ENCODE results near the gene IVNS1ABP. TPM values are rescaled to one million over a fixed set of nuclear protein-coding genes. Genes with fewer than 3 reads are reported as not detected.
A peak's percentile ranks its signal among the peaks of the same experiment; 100 is the strongest.
"Not testable (repeated sequence)": the region's sequence is repeated elsewhere in the genome, so short reads cannot be mapped to it uniquely, and the experiment has no call there.

Gene IVNS1ABP
- 100 to 1,000 TPM in 2 of 5 donors, 10 to 100 TPM in 3; 19.3 to 297 (median 91.6) TPM for total RNA-seq
- 10 to 100 TPM; 50.6 to 55.8 (median 52.3) TPM for polyA plus RNA-seq
- long read RNA-seq, donor 1, full-length matches to known transcripts, result 3 of 16 reads
- long read RNA-seq, donor 1, partial matches to known transcripts, result 13 of 16 reads
- long read RNA-seq, donor 1, other reads (novel, unspliced or antisense), result 0 of 16 reads
- long read RNA-seq, donor 2, full-length matches to known transcripts, result 13 of 23 reads
- long read RNA-seq, donor 2, partial matches to known transcripts, result 10 of 23 reads
- long read RNA-seq, donor 2, other reads (novel, unspliced or antisense), result 0 of 23 reads
- long read RNA-seq, donor 3, full-length matches to known transcripts, result 8 of 32 reads
- long read RNA-seq, donor 3, partial matches to known transcripts, result 24 of 32 reads
- long read RNA-seq, donor 3, other reads (novel, unspliced or antisense), result 0 of 32 reads
- long read RNA-seq, donor 4, result 0 reads
- long read RNA-seq, donor 5, full-length matches to known transcripts, result 14 of 66 reads
- long read RNA-seq, donor 5, partial matches to known transcripts, result 52 of 66 reads
- long read RNA-seq, donor 5, other reads (novel, unspliced or antisense), result 0 of 66 reads
- long read RNA-seq, donor 6, result 0 reads
- long read RNA-seq, donor 7, full-length matches to known transcripts, result 11 of 53 reads
- long read RNA-seq, donor 7, partial matches to known transcripts, result 42 of 53 reads
- long read RNA-seq, donor 7, other reads (novel, unspliced or antisense), result 0 of 53 reads
- long read RNA-seq, donor 8, full-length matches to known transcripts, result 17 of 51 reads
- long read RNA-seq, donor 8, partial matches to known transcripts, result 34 of 51 reads
- long read RNA-seq, donor 8, other reads (novel, unspliced or antisense), result 0 of 51 reads
- long read RNA-seq, donor 9, full-length matches to known transcripts, result 7 of 75 reads
- long read RNA-seq, donor 9, partial matches to known transcripts, result 68 of 75 reads
- long read RNA-seq, donor 9, other reads (novel, unspliced or antisense), result 0 of 75 reads
- long read RNA-seq, donor 10, full-length matches to known transcripts, result 5 of 17 reads
- long read RNA-seq, donor 10, partial matches to known transcripts, result 12 of 17 reads
- long read RNA-seq, donor 10, other reads (novel, unspliced or antisense), result 0 of 17 reads

DNA sequence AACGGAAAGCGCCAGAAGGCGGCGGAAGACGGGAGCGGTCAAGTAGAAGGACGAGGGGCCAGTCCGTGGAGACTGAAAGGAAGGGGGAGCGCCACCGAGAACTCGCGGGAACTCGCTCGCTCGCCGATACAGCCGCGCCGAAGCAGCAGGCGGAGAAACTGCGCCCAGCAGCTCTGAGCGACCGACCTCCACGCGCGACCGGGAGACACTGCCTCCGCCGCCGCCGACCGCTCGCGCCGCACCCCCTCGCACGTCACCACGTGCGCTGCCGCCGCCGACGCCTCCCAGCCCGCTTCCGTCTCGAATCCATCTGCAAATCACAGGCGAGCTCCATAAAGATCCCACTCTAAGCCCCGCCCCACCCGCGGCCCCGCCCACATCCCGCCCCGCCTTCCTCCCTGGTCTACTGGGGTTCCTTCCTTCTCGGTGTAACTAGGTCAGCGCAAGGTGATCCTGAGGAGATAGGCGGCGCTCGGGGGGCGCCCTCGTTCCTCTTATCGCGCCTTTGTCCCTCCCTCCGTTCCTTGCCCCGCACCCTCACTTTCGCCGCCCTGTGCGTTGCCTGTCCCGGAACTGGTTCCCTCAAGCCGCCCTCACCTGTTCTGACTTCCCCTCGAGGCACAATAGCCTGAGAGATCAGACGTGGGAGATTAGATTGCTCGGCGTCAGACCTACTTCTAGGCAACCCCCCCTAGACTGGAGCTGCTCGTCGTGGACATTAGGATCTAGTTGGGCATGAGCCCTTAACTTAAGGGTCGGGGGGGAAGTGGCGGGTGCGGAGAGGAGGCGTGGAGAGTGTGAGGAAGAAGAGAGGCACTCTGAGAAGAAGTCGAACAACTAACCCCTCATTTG is at the start of gene IVNS1ABP:
TSS of gene IVNS1ABP (minus strand) at position 210 of the 852 bp plus-strand sequence. CDS start 7,750 bp downstream, outside the sequence.
- intact Hi-C loops (cut with DNase I; ENCODE audit: low total_unique reads), result no loop called here
- H3K36me3 ChIP-seq, result no peaks in the 10 kb centered on the region
- 0 to 1% (median 0%) methylated on average over 31 to 80 of the region's 80 CpGs for WGBS, 5 donors
- TF ChIP-seq POLR2A (IDR thresholded peaks at IDR 0.05) (peak in 2 of 4 donors; percentile 59 to 95), POLR2AphosphoS5 (IDR thresholded peaks at IDR 0.05) (peak; percentile 85 to 99 (median 98)), EP300 (IDR thresholded peaks at IDR 0.05) (no peak)
- TF ChIP-seq, protein P1, sequence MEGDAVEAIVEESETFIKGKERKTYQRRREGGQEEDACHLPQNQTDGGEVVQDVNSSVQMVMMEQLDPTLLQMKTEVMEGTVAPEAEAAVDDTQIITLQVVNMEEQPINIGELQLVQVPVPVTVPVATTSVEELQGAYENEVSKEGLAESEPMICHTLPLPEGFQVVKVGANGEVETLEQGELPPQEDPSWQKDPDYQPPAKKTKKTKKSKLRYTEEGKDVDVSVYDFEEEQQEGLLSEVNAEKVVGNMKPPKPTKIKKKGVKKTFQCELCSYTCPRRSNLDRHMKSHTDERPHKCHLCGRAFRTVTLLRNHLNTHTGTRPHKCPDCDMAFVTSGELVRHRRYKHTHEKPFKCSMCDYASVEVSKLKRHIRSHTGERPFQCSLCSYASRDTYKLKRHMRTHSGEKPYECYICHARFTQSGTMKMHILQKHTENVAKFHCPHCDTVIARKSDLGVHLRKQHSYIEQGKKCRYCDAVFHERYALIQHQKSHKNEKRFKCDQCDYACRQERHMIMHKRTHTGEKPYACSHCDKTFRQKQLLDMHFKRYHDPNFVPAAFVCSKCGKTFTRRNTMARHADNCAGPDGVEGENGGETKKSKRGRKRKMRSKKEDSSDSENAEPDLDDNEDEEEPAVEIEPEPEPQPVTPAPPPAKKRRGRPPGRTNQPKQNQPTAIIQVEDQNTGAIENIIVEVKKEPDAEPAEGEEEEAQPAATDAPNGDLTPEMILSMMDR (IDR thresholded peaks at IDR 0.05), result peak in 1 of 7 experiments; percentile 25
- H3K4me3 ChIP-seq, result peak within 1 kb of the TSS; percentile 77 to 95 (median 84)
- peak; percentile 95 to 99 for DNase-seq
- H3K27ac ChIP-seq, result peak within 1 kb of the TSS; percentile 97 to 99 (median 98)
- H3K4me1 ChIP-seq, result peaks cover 23 to 55% (median 37%) of the 10 kb centered on the region in 4 donors
- H3K27me3 ChIP-seq, result no peaks in the 10 kb centered on the region
- no peaks in the 10 kb centered on the region for H3K9me3 ChIP-seq

DNA sequence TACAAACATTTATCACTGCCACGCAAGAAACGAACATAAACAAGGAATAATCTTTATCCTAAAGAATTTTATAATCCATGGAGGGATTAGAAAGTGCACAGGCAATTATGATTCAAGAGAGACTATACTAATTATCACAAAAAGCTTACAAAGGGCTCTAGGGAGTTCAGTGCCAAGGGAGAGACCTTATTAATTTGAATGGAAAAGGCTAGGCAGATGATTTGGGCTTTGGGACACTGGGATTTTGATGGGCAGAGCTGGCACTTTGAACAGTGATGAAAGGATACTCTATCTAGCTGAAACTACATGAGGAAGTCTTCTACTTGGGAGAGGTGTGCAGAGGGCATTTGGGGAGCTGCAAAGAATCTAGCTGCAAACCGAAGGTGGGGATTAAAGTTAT is 48.9 kb upstream of the IVNS1ABP start:
- H3K27ac ChIP-seq, result peak overlapping the region in 3 of 5 donors; percentile 13 to 45 (median 27)
- no peak for DNase-seq
- H3K9me3 ChIP-seq, result peaks cover 0 to 8% (median 4%) of the 10 kb centered on the region in 4 donors
- H3K4me1 ChIP-seq, result peaks cover 0 to 7% (median 0%) of the 10 kb centered on the region in 4 donors
- no peak overlapping the region for H3K4me3 ChIP-seq
- H3K27me3 ChIP-seq, result no peaks in the 10 kb centered on the region
- H3K36me3 ChIP-seq, result no peaks in the 10 kb centered on the region
- intact Hi-C loops (cut with DNase I; ENCODE audit: low total_unique reads), result no loop called here
- TF ChIP-seq EP300 (IDR thresholded peaks at IDR 0.05), result no peak
- WGBS, 5 donors, result 67 to 86% (median 78%) methylated on average over 3 of the region's 3 CpGs

DNA sequence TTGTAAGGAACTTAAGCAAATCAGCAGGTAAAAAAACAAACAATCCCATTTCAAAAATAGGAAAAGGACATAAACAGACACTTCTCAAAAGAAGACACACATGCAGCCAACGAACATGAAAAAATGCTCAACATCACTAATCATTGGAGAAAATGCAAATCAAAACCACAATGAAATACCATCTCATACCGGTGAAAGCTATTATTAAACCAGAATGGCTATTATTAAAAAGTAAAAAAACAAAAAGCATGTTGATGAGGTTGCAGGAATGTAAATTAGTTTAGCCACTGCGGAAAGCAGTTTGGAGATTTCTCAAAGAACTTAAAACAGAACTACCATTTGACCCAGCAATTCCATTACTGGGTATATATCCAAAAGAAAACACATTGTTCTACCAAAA is 47.5 kb upstream of the IVNS1ABP start:
- H3K27ac ChIP-seq; H3K4me1 ChIP-seq; H3K36me3 ChIP-seq; H3K4me3 ChIP-seq; intact Hi-C loops (cut with DNase I; ENCODE audit: low total_unique reads); H3K27me3 ChIP-seq; DNase-seq: not testable (repeated sequence)
- H3K9me3 ChIP-seq, result peaks cover 0 to 12% (median 4%) of the 10 kb centered on the region in 4 donors
- WGBS, 5 donors, result 83 to 92% (median 87%) methylated on average over 3 of the region's 3 CpGs

DNA sequence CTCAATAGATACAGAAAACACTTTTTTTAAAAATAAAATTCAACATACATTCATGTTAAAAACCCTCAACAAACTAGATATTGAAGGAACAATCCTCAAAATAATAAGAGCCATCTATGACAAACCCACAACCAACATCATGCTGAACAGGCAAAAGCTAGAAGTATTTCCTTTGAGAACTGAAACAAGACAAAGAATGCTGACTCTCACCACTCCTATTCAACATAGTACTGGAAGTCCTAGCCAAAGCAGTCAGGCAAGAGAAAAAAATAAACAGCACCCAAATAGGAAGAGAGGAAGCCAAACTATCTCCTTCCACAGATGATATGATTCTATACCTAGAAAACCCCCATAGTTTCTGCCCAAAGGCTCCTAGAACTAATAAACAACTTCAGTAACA is 46.2 kb upstream of the IVNS1ABP start:
- intact Hi-C loops (cut with DNase I; ENCODE audit: low total_unique reads), result no loop called here
- no peak for DNase-seq
- Histone ChIP-seq H3K4me1 (no peaks in the 10 kb centered on the region), H3K27me3 (no peaks in the 10 kb centered on the region), H3K4me3 (no peak overlapping the region), H3K36me3 (no peaks in the 10 kb centered on the region), H3K27ac (no peak overlapping the region), H3K9me3 (peaks cover 0 to 12% (median 4%) of the 10 kb centered on the region in 4 donors)
- TF ChIP-seq, protein P1 (IDR thresholded peaks at IDR 0.05), result no peak
- TF ChIP-seq POLR2AphosphoS5 (IDR thresholded peaks at IDR 0.05) (no peak), POLR2A (IDR thresholded peaks at IDR 0.05) (no peak), EP300 (IDR thresholded peaks at IDR 0.05) (no peak)

All from stomach (tissue), 19 donors.